GM12878 (cell line): Measurements from ENCODE around the gene HCN3. TPM values are rescaled to one million over a fixed set of nuclear protein-coding genes. Genes with fewer than 3 reads are reported as not detected.

Experiments
- ATAC-seq: fragments of 200-7000 bp; cut with Tn5 transposase; 3 replicates; pipeline ENCODE4 v1.9.1; 2020; ENCODE audit warnings: mild to moderate bottlenecking, moderate library complexity
- BruUV-seq: library from RNA; stranded (reverse); fragments of 400-500 nt; replicated peaks from 2 replicates; lab custom pipeline; 2021; lab: Mats Ljungman, UMichigan
- CTCF ChIA-PET: fragments of 300-600 bp; sonication (Branson Sonifier 250); formaldehyde crosslinking; extraction: SDS; loops from one replicate; lab custom pipeline; 2021; ENCODE audit warnings: inconsistent platforms; lab: Yijun Ruan, JAX
- POLR2A ChIA-PET: fragments of 350-600 bp; formaldehyde crosslinking; extraction: SDS; loops from one replicate; lab custom pipeline; 2021; ENCODE audit warnings: inconsistent platforms; lab: Charles Lee
- RAD21 ChIA-PET: fragments of 300-600 bp; sonication (Branson Sonifier 250); formaldehyde crosslinking; loops from one replicate; lab custom pipeline; 2023; ENCODE audit warnings: antibody characterized with exemption; ENCODE audit not compliant: unreplicated experiment; lab: Charles Lee
- SMC1A ChIA-PET: fragments of 300-600 bp; sonication (Branson Sonifier 250); formaldehyde crosslinking; loops from one replicate; lab custom pipeline; 2023; ENCODE audit not compliant: unreplicated experiment, uncharacterized antibody; lab: Charles Lee
- DNase-seq: peaks from one replicate; pipeline ENCODE4 v3.0.0-alpha.2; 2011; ENCODE audit warnings: low read depth, low spot score
- FAIRE-seq: peaks from 3 replicates; lab custom pipeline; 2011; peaks lifted over from hg19 to GRCh38; lab: Jason Lieb, UNC
- H2AFZ ChIP-seq: 2 replicates; pipeline ENCODE4 v1.6.0; 2011; ENCODE audit warnings: low read depth, low read length, control low read depth; ENCODE audit not compliant: control insufficient read depth
- H3K27ac ChIP-seq: 2 replicates; pipeline ENCODE4 v1.5.1; 2011; ENCODE audit warnings: control low read depth; ENCODE audit not compliant: control insufficient read depth, insufficient read depth
- H3K27me3 ChIP-seq, 2 experiments: replicated peaks in 1 of 2; 2 replicates each; pipeline versions ENCODE4 v1.6.0 to v1.6.1; 2011; ENCODE audit warnings: low read length in 1 of 2; ENCODE audit not compliant: control insufficient read depth in 2 of 2, insufficient read depth in 2 of 2
- H3K36me3 ChIP-seq, 2 experiments: 2 replicates each; pipeline ENCODE4 v1.5.1; 2011; ENCODE audit warnings: low read length in 1 of 2; ENCODE audit not compliant: control insufficient read depth in 2 of 2, insufficient read depth in 2 of 2
- H3K4me1 ChIP-seq: 2 replicates; pipeline ENCODE4 v1.6.1; 2011; ENCODE audit warnings: mild to moderate bottlenecking, low read length, moderate library complexity, mixed read lengths; ENCODE audit not compliant: control insufficient read depth, insufficient read depth
- H3K4me2 ChIP-seq: 2 replicates; pipeline ENCODE4 v1.6.0; 2011; ENCODE audit warnings: control low read depth; ENCODE audit not compliant: control insufficient read depth, insufficient read depth
- H3K4me3 ChIP-seq: fragments of 200-600 bp; sonication (generic); 2 replicates; pipeline ENCODE4 v1.5.1; 2016
- H3K79me2 ChIP-seq: 2 replicates; pipeline ENCODE4 v1.6.0; 2011; ENCODE audit warnings: low read length; ENCODE audit not compliant: control insufficient read depth, insufficient read depth
- H3K9ac ChIP-seq: 2 replicates; pipeline ENCODE4 v1.8.0; 2011; ENCODE audit warnings: low read length, control low read depth, mixed read lengths; ENCODE audit not compliant: control insufficient read depth, insufficient read depth
- H3K9me3 ChIP-seq: replicated peaks from 3 replicates; pipeline ENCODE4 v1.5.1; 2011; ENCODE audit warnings: mild to moderate bottlenecking, low read length; ENCODE audit not compliant: control insufficient read depth, insufficient read depth
- H4K20me1 ChIP-seq: 2 replicates; pipeline ENCODE4 v1.6.0; 2011; ENCODE audit not compliant: control insufficient read depth, insufficient read depth
- BMI1 ChIP-seq: fragments of 450-650 bp; IDR thresholded peaks from 2 replicates; pipeline ENCODE4 v1.6.1; 2016; ENCODE audit warnings: mild to moderate bottlenecking, moderate library complexity, borderline replicate concordance
- CHD4 ChIP-seq: fragments of 200-600 bp; sonication (generic); IDR thresholded peaks from 2 replicates; pipeline ENCODE4 v1.6.1; 2016; ENCODE audit warnings: mild to moderate bottlenecking
- FOXM1 ChIP-seq: IDR thresholded peaks from 2 replicates; pipeline ENCODE4 v1.6.1; 2012; ENCODE audit warnings: low read depth, mild to moderate bottlenecking, inconsistent platforms, low read length, moderate library complexity
- MTA2 ChIP-seq: fragments of 450-650 bp; IDR thresholded peaks from 2 replicates; pipeline ENCODE4 v1.6.1; 2016; ENCODE audit warnings: low read depth, mild to moderate bottlenecking, moderate library complexity
- MTA3 ChIP-seq: IDR thresholded peaks from 2 replicates; pipeline ENCODE4 v1.6.1; 2012; ENCODE audit warnings: low read length, inconsistent platforms, borderline replicate concordance
- PML ChIP-seq: IDR thresholded peaks from 2 replicates; pipeline ENCODE4 v1.6.1; 2012; ENCODE audit warnings: low read length, inconsistent platforms
- SMAD5 ChIP-seq: IDR thresholded peaks from 2 replicates; pipeline ENCODE4 v1.6.1; 2016; ENCODE audit warnings: antibody characterized with exemption, low read depth
- STAT1 ChIP-seq: fragments of 450-650 bp; conservative IDR thresholded peaks from 2 replicates; pipeline ENCODE4 v1.6.1; 2014; ENCODE audit warnings: antibody characterized with exemption, mild to moderate bottlenecking
- SUZ12 ChIP-seq: fragments of 200-600 bp; sonication (generic); IDR thresholded peaks from one replicate; pipeline ENCODE4 v1.6.1; 2018; ENCODE audit warnings: antibody characterized with exemption, mild to moderate bottlenecking; ENCODE audit not compliant: unreplicated experiment
- ZBED1 ChIP-seq: IDR thresholded peaks from 2 replicates; pipeline ENCODE4 v1.6.1; 2016; ENCODE audit warnings: borderline replicate concordance
- WGBS: methylation state at CpG from one replicate; pipeline ENCODE4 v1.1.6; 2016; ENCODE audit warnings: low lambda C conversion rate; ENCODE audit not compliant: insufficient replicate concordance, insufficient coverage; ENCODE audit errors: missing lambda C conversion rate; 5-methylcytosine and 5-hydroxymethylcytosine counted together
- in situ Hi-C: fragments of 300-500 bp; cut with MboI; formaldehyde crosslinking; loops from 9 replicates; pipeline ENCODE4 v1.14.3; 2018; ENCODE audit warnings: mixed read lengths
- intact Hi-C: fragments of 100-400 bp; cut with micrococcal nuclease; formaldehyde crosslinking; loops from one replicate; pipeline ENCODE4 v1.14.2; 2022; ENCODE audit not compliant: unreplicated experiment
- polyA plus RNA-seq, 11 experiments: library from polyadenylated mRNA; depleted of rRNA in 4 of 11; unstranded in 6 of 11; stranded (reverse) in 5 of 11; fragments of >200 nt; fragmentation: Nextera tagmentation in 4 of 11; fragmentation: Illumina TruSeq in 1 of 11; extraction: Ambion mirVana in 4 of 11; extraction: Trizol in 1 of 11; gene quantifications; 1 replicate in 1 of 11; 2 replicates in 10 of 11; pipeline versions ENCODE4 v1.2.1 to v1.2.3, GENCODE V29; 2011 to 2016; ENCODE audit warnings: inconsistent platforms in 2 of 11, missing spikeins in 2 of 11, low read depth in 1 of 11
- total RNA-seq, 4 experiments: library from RNA; depleted of rRNA in 3 of 4; stranded (reverse); fragments of >200 nt in 3 of 4; fragmentation: Illumina TruSeq in 1 of 4; extraction: Trizol in 1 of 4; gene quantifications; 2 replicates each; pipeline versions ENCODE4 v1.2.1 to v1.2.3, GENCODE V29; 2013 to 2021
- TF ChIP-seq, protein P1 (sequence below): fragments of 450-650 bp; IDR thresholded peaks from 2 replicates; pipeline ENCODE4 v1.6.1; 2018; ENCODE audit warnings: borderline replicate concordance, mild to moderate bottlenecking; ENCODE audit not compliant: partially characterized antibody
- TF ChIP-seq, protein P2 (sequence below): IDR thresholded peaks from 2 replicates; pipeline ENCODE4 v1.6.1; 2012; ENCODE audit warnings: improper control_type of control experiment, low read depth, low read length; ENCODE audit not compliant: insufficient replicate concordance
- TF ChIP-seq, protein P3 (sequence below): IDR thresholded peaks from 2 replicates; pipeline ENCODE4 v1.6.1; 2011; ENCODE audit warnings: mild to moderate bottlenecking, low read depth, low read length, moderate library complexity; ENCODE audit not compliant: insufficient replicate concordance

Gene HCN3
- total and polyA plus RNA-seq, 10 of the 15 experiments (the other 5 are each of a cell fraction or from before 2014, with no cell fraction given) = 0.08 to 4.1 (median 1.8) TPM

DNA sequence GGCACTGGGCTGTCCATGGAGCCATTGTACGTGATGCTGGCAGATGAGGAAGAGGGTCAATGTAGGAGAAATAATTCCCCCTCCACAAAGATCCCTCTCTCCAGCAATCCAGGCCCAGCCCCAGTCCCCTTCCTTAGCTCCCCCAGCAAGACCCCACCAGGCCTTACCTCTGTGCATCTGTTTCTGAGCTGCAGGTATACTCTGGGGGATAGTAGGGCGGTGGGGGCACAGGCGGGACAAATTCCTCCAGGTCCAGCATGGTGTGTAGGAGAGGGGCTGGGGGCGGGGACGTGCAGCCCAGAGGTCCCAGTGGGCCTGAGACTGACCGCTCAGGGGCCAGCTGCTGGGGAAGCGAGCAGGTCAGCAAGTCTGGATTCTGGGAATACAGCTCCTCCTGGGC, 25.7 kb upstream of the HCN3 start:
- ChIA-PET SMC1A (interaction anchor here (0.6 to 4.7 kb wide), 30 partner anchors 9 to 592 kb away, joined by 3 to 57 read pairs (median 4); partner anchors contain the start of genes CLK2, FDPS, RUSC1 and SCAMP3), CTCF (interaction anchor here (0.6 to 9.6 kb wide), 50 partner anchors 9 to 682 kb away, joined by 3 to 225 read pairs (median 6); partner anchors contain the start of genes CLK2, FDPS, HCN3 and KHDC4), RAD21 (interaction anchor here (0.7 to 5.2 kb wide), 20 partner anchors 8 to 815 kb away, joined by 3 to 81 read pairs (median 6); partner anchors contain the start of genes CLK2, FDPS, HCN3 and MTX1), POLR2A (interaction anchor here (0.5 to 2.9 kb wide), 10 partner anchors 8 to 573 kb away, joined by 3 to 23 read pairs (median 4); partner anchors contain the start of genes FDPS and SCAMP3)
- Histone ChIP-seq H3K4me2 (no peak overlapping the region), H3K36me3 (no peaks in the 10 kb centered on the region), H3K4me1 (peaks cover 13% of the 10 kb centered on the region), H3K9ac (no peak overlapping the region), H3K27ac (no peak overlapping the region), H4K20me1 (no peaks in the 10 kb centered on the region), H3K4me3 (no peak overlapping the region), H3K27me3 (no peaks in the 10 kb centered on the region), H3K9me3 (no peaks in the 10 kb centered on the region), H3K79me2 (peaks cover 7% of the 10 kb centered on the region), H2AFZ (no peak overlapping the region)
- BruUV-seq = no TSS peak
- 92% methylated on average over 5 of the region's 7 CpGs for WGBS
- in situ Hi-C loops = no loop called here
- no peak for FAIRE-seq
- intact Hi-C loops = loop anchor here (2.0 kb wide), 2 partner anchors 253 to 341 kb away; no protein-coding TSS in a partner anchor
- ATAC-seq = no peak
- DNase-seq = no peak
- TF ChIP-seq, protein P1, sequence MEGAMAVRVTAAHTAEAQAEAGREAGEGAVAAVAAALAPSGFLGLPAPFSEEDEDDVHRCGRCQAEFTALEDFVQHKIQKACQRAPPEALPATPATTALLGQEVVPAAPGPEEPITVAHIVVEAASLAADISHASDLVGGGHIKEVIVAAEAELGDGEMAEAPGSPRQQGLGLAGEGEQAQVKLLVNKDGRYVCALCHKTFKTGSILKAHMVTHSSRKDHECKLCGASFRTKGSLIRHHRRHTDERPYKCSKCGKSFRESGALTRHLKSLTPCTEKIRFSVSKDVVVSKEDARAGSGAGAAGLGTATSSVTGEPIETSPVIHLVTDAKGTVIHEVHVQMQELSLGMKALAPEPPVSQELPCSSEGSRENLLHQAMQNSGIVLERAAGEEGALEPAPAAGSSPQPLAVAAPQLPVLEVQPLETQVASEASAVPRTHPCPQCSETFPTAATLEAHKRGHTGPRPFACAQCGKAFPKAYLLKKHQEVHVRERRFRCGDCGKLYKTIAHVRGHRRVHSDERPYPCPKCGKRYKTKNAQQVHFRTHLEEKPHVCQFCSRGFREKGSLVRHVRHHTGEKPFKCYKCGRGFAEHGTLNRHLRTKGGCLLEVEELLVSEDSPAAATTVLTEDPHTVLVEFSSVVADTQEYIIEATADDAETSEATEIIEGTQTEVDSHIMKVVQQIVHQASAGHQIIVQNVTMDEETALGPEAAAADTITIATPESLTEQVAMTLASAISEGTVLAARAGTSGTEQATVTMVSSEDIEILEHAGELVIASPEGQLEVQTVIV = no peak
- TF ChIP-seq MTA3 (no peak), ZBED1 (no peak), PML (no peak), SMAD5 (no peak), STAT1 (no peak), SUZ12 (no peak), CHD4 (no peak), BMI1 (no peak), FOXM1 (no peak), MTA2 (no peak)
- TF ChIP-seq, protein P2, sequence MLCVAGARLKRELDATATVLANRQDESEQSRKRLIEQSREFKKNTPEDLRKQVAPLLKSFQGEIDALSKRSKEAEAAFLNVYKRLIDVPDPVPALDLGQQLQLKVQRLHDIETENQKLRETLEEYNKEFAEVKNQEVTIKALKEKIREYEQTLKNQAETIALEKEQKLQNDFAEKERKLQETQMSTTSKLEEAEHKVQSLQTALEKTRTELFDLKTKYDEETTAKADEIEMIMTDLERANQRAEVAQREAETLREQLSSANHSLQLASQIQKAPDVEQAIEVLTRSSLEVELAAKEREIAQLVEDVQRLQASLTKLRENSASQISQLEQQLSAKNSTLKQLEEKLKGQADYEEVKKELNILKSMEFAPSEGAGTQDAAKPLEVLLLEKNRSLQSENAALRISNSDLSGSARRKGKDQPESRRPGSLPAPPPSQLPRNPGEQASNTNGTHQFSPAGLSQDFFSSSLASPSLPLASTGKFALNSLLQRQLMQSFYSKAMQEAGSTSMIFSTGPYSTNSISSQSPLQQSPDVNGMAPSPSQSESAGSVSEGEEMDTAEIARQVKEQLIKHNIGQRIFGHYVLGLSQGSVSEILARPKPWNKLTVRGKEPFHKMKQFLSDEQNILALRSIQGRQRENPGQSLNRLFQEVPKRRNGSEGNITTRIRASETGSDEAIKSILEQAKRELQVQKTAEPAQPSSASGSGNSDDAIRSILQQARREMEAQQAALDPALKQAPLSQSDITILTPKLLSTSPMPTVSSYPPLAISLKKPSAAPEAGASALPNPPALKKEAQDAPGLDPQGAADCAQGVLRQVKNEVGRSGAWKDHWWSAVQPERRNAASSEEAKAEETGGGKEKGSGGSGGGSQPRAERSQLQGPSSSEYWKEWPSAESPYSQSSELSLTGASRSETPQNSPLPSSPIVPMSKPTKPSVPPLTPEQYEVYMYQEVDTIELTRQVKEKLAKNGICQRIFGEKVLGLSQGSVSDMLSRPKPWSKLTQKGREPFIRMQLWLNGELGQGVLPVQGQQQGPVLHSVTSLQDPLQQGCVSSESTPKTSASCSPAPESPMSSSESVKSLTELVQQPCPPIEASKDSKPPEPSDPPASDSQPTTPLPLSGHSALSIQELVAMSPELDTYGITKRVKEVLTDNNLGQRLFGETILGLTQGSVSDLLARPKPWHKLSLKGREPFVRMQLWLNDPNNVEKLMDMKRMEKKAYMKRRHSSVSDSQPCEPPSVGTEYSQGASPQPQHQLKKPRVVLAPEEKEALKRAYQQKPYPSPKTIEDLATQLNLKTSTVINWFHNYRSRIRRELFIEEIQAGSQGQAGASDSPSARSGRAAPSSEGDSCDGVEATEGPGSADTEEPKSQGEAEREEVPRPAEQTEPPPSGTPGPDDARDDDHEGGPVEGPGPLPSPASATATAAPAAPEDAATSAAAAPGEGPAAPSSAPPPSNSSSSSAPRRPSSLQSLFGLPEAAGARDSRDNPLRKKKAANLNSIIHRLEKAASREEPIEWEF = no peak
- TF ChIP-seq, protein P3, sequence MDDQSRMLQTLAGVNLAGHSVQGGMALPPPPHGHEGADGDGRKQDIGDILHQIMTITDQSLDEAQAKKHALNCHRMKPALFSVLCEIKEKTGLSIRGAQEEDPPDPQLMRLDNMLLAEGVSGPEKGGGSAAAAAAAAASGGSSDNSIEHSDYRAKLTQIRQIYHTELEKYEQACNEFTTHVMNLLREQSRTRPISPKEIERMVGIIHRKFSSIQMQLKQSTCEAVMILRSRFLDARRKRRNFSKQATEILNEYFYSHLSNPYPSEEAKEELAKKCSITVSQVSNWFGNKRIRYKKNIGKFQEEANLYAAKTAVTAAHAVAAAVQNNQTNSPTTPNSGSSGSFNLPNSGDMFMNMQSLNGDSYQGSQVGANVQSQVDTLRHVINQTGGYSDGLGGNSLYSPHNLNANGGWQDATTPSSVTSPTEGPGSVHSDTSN = no peak
